Activated T-cell treated with anti-CD3 and anti-CD28 coated beads for 4 hours (primary cell): ENCODE data around the gene CLNS1A.
"Not testable (repeated sequence)": the region's sequence is repeated elsewhere in the genome, so short reads cannot be mapped to it uniquely, and the experiment has no call there.

Source experiments
- DNase-seq: peaks from one replicate; pipeline ENCODE4 v3.0.0-alpha.2; 2020

The CLNS1A gene

DNA sequence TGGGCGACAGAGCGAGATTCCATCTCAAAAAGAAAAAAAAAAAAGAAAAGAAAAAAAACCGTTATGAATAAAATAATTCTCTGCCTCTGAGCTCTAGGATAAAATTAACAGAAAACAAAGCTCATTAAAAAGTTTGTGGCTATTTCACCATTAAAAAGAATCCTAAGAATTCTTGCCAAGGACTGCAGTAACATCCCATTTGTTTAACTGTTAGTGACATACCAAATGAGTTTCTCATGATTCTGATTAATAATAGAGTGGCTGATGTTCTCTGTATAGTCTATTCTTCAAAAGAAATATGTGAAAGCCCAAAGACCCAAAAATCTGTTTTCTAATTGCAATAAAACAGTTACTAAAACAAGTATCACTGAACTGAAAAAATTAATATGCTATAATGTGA is 19.7 kb downstream of the CLNS1A start:
- DNase-seq = no peak

DNA sequence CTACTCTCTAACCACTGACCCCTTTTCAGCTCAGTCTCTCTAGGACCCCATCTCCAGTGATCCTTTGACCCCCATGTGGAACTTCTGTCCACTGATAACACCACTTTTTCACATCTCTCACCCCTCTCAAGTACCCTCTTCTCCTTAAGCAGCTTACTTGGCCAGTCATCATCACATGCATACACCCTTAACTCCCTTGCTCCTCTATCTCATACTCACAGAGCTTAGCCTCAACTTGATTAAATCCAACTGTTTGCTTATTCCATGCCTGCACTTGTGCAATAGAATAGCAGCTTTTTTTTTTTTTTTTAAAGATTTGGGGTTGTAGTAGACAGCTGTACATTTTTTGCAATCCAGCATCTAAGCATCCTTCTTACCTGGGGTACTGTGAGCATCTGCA is 25.7 kb downstream of the CLNS1A start:
- no peak for DNase-seq

DNA sequence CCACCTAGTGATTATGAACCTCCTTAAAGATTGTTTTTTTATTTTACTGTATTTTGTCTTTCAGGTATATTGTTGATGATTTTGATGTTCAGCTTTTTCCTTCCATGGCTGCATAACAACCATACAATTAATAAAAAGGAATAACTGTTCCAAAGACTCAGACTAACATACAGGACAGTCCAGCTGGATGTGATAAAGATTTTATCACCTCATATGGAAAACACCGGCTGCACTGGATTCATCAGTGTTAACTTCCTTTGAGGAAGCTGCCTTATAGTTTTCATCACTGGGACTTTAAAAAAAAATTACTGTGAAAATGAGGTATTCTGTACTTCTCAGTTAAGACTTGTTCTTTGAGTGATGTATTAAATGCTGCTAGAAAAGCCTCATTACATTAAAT is 28.4 kb downstream of the CLNS1A start:
- DNase-seq = no peak

DNA sequence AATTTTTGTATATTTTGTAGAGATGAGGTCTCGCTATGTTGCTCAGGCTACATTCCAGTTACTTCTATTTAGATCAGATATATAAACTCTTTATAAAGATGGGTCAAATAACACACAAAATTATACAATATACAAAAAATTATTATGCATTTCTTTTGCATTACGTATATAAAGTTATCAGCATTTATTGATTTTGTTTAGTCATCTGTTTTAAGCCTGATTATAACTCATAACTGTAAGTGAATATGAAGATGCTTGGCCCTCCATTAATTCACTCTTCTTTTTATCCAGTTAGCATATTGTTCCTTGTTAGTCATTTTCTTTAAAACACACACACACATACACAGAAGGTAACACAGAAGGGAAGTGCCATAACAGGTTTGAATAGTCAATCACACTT is 33.3 kb downstream of the CLNS1A start:
- no peak for DNase-seq

DNA sequence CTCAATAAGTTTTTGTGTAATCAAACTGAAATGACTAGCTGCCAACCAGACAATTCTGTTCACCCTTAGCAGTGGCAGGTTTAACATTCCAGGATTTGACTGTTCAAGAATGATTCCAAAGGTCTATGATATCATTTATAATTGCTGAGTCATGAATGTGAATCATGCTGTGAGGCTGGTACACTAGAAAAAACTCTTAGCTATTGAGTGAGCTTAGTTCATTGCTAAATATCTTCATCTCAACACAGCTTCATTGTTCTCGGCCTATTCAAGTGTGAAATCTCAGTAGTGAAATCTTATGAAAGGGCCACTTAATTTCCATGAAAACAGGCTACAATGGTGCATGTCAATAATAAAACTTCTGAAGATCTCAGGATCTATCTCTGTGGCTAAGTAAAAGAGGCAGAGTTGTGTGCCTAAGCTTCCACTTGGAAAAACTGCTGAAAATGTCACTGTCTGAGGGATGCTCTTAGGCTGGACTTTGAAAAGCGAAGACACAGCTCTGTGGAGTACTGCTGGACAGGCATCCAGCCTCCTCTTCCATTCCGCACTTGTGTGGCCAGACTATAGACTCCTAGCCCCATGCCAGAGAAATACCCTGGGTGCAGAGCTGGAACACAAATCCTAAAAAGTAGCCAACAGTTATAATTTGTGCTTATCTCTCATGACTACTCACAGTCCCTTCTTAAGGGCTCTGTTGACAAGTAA is 35.1 kb downstream of the CLNS1A start:
- no peak for DNase-seq

DNA sequence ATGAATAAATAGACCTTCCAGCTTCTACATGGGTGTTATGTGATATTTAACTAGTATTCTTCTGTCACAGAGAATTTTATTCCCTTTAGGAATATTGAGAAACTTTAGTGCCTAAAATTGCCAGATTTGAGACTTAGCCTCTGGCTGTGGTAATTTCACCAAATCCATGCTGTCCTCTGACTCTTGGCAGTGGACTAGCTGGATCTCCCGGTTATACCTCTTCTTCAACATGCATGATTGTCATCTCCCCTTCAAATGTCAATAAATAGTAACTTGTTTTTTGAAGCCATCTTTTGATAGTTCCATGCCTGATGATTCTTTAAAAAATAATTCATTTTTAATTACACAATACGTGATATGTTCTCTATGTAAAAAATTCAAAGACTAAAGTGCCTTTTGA is 39.4 kb downstream of the CLNS1A start:
- no peak for DNase-seq

DNA sequence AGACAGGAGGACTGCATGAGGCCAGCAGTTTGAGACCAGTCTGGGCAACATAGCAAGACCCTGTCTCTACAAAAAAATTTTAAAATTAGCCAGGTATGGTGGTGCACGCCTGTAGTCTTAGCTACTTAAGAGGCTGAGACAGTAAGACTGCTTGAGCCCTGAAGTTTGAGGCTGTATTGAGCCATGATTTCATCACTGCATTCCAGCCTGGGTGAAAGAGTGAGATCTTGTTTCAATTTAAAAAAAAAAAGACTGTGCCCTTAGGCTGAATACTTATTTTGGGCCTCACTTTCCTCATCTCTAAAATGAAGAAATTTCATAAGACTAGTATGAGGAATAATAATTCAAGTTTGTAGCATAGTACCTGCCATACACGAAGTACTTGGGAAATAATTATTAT is 41.0 kb downstream of the CLNS1A start:
- DNase-seq = no peak

DNA sequence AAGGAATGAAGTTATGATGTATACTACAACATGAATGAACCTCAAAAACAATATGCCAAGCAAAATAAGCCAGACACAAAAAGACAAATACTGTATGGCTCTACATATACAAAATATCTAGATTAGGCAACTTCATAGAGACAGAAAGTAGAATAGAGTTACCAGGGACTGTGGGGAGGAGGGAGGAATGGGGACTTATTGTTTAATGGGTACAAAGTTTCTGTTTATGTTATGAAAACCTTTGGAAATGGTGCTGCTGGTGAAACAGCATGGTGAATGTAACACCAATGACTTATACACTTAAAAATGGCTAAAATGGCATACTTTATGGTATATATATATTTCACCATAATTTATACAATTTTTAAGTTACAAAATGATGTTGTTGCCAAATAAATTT is 43.7 kb downstream of the CLNS1A start:
- no peak for DNase-seq

DNA sequence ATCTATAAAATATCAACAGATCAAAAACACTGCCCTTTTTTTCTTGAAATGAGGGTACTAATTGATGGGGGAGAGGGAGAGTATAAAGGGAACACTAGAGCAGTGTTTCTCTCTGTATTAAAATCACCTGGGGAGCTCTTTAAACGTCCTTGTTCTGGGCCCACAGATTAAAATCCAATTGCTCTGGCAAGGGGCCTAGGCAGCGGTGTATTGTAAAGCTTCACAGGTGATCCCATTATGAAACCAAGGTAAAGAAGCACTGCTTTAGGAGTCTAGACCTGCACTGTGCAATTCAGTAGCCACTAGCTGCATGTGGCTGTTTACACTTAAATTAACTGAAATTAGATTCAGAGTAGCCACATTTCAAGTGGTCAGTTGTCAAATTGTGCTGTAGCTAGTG is 44.9 kb downstream of the CLNS1A start:
- DNase-seq = no peak

DNA sequence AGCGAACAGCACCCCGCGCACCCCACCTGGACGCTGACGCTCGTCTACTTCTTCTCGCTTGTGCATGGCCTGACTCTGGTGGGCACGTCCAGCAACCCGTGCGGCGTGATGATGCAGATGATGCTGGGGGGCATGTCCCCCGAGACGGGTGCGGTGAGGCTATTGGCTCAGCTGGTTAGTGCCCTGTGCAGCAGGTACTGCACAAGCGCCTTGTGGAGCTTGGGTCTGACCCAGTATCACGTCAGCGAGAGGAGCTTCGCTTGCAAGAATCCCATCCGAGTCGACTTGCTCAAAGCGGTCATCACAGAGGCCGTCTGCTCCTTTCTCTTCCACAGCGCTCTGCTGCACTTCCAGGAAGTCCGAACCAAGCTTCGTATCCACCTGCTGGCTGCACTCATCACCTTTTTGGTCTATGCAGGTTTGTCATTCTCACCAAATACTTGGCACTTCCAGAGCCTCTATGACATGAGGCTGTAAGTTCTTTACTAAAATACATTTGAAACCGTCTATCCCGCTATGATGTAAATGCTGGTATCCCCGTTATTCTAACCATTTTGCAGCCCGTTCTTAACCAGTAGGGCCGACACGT is 47.3 kb downstream of the CLNS1A start:
- DNase-seq = no peak

DNA sequence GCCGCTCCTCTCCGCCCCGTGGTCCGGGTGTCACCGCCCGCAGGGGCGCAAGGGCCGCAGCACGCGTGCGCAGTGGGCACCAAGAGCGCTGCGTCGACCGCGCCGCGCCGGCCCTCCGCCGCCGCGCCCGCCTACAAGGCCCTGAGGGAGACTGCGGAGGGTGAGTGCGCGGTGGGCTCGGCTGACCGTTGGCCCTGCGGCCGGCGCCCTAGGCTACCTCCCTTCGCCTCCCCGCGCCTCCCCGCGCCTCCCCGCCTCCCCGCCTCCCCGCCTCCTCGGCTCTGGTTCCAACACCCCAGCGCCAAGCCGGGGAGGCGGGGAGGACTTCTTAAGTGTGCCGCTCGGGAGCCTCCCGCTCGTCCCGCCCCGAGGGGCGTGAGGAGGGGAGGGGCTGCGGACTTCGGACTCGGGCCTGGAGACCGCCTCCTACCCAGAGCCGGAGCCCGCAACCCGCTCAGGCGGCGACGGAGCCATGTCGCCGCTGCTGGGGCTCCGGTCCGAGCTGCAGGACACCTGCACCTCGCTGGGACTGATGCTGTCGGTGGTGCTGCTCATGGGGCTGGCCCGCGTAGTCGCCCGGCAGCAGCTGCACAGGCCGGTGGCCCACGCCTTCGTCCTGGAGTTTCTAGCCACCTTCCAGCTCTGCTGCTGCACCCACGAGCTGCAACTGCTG is 47.9 kb downstream of the CLNS1A start, which contains the start of gene AQP11:
AQP11 (plus strand) TSS at position 433 of the 673 bp plus-strand sequence; CDS start at position 473, 40 bp downstream.
- DNase-seq = peak; percentile 24

DNA sequence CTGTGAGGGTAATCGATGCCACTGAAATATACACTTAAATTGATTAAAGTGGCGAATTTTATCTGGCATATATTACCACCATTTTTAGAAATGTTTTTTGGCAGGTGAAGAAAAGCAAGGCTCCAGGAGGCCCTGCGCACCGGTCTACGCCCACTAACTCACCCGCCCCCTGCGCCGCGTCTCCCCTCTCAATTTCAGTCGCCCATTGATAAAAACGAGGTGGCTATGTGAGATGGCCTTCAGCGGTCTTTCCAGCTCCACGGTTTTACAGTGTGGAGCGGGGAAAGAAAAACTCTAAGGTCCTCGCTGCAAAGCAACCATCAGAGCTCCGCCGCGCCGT is 48.4 kb downstream of the CLNS1A start:
- DNase-seq = no peak

DNA sequence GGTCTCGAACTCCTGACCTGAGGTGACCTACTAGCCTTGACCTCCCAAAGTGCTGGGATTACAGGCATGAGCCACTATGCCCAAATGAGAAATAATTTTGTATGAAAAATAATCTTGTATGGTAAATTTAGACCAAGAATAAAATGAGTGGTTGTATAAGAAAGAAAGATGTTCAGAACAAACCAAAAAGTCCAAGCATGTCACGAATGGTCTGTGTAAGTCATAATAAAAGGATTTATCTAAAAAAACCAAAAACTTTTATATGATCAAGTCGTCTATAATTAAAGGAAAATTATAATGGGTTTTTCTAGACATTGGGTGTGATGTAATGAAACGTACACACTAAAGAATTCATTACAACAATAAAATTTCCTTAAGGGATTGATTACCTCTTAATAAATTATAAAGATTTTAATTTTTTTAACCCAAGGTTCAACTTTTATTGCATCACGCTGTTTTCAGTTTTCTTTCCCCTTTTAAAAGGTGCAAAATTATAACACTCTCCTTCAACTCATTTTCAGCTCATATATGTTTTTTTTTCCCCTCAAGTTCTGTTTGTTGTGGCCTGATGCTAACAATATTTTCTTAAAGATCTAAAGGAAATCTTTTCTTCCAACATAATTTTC is 56.8 kb downstream of the CLNS1A start:
- DNase-seq = no peak

DNA sequence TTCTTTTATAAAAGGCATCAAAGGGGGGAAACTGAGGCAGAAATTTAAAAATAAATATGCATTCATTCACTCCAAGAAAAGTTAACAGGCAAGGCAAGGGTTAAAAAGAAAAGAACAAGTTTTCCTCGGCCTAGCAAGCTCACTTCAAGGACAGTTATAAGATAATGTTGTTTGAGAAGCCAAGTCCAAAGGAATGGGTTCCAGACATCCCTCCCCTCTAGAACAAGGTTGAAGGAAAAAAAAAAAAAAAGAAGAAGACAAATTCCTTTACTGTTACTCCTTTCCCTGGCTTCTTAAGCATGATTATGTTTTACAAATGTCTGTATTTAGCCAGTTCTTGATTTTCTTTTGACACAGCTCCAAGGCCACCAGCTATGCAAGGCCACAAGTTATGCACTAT is 62.2 kb downstream of the CLNS1A start:
- DNase-seq = not testable (repeated sequence)

DNA sequence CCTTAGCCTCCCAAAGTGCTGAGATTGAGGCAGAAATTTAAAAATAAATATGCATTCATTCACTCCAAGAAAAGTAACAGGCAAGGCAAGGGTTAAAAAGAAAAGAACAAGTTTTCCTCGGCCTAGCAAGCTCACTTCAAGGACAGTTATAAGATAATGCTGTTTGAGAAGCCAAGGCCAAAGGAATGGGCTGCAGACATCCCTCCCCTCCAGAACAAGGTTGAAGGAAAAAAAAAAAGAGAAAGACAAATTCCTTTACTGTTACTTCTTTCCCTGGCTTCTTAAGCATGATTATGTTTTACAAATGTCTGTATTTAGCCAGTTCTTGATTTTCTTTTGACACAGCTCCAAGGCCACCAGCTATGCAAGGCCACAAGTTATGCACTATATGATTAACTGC is 66.7 kb downstream of the CLNS1A start:
- not testable (repeated sequence) for DNase-seq

DNA sequence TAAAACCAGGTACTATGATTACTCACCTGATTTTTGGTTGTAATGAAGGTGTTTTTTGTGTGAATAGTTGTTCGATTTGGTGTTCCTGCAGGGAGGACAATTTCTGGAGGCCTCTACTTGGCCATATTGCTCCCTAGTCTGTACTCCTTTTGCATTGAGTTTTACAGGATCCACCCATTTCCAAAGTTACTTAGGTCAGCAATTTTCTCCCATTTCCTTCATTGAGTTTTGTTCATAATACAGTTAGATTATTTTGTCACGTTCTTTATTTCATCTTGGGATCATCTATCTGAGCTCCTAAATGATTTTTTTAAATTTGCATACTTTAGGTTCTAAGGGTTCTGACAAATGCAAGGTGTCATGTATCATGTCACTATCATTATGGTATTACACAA is 67.9 kb downstream of the CLNS1A start:
- DNase-seq = no peak

DNA sequence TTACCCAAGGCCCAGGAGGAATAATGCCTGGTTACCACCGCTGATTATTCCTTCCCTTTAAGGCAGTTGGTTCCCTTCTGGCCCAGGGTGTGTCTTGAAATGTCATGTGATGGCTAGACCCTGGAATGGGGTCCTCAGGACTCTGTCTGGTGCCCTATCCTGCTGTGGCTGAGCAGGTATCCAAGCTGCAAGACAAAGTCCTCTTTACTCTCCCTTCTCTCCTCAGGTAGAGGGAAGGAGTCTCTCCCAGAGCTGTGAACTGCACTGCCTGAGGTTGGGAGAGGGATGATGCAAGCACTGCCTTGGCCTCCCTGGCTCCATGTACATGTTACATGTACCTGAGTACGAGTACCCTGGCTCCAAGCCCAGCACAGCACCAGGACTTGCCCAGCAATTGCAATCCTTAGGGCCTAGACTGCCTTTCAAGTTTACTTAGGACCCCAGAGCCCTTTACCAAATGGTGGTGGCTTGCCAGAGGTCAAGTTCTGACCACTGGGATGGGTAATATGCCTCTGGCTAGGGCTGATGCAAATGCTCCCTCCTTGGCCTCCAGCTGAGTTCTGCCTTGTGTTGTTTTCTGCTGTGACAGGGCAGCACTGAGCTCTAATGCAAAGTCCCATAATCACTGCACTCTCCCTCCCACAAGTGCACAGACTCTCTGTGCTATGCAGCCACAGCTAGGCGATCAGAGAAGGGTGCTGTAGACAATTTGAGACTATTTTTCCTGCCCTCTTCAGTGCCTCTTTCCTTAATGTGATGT is 68.5 kb downstream of the CLNS1A start:
- DNase-seq = no peak

DNA sequence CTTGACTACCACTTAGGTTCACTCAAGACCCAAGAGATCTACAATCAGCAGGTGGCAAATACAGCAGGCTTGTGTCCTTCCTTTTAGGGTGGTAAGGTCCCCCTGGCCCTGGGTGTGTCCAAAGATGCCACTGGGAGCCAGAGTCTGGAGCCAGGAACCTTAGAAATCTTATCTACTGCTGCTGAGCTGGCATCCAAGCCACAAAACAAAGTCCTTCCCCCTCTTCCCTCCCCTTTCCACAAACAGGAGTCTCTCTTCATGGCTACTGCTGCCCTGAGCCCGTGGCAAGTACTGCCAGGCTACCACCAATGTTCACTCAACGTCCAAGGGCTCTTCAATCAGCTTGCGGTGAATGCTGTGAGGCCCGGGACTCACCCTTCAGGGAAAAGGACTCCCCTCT is 69.3 kb downstream of the CLNS1A start:
- DNase-seq = no peak
